H1 (cell line): Measurements from ENCODE around the gene HS1BP3. TPM values are rescaled to one million over a fixed set of nuclear protein-coding genes. Genes with fewer than 3 reads are reported as not detected.

Experiments used
- CTBP2 ChIP-seq: IDR thresholded peaks from 2 replicates; pipeline ENCODE4 v1.7.0; 2011; ENCODE audit warnings: borderline replicate concordance, mild to moderate bottlenecking, moderate library complexity, mixed read lengths, low read length; ENCODE audit not compliant: insufficient read depth, insufficient read length
- JUN ChIP-seq: IDR thresholded peaks from 2 replicates; pipeline ENCODE4 v1.6.1; 2011; ENCODE audit warnings: low read depth, mild to moderate bottlenecking, improper control_type of control experiment, low read length
- NANOG ChIP-seq: IDR thresholded peaks from 2 replicates; pipeline ENCODE4 v1.6.1; 2011; ENCODE audit warnings: low read length, low read depth, mild to moderate bottlenecking, inconsistent platforms; ENCODE audit not compliant: insufficient read depth, poor library complexity, severe bottlenecking
- POU5F1 ChIP-seq: IDR thresholded peaks from 2 replicates; pipeline ENCODE4 v1.6.1; 2011; ENCODE audit warnings: low read depth, mild to moderate bottlenecking, low read length, moderate library complexity
- SIX5 ChIP-seq: IDR thresholded peaks from 2 replicates; pipeline ENCODE4 v1.6.1; 2011; ENCODE audit warnings: mild to moderate bottlenecking, low read depth, low read length
- SP1 ChIP-seq: IDR thresholded peaks from 2 replicates; pipeline ENCODE4 v1.6.1; 2011; ENCODE audit warnings: low read depth, low read length
- polyA plus RNA-seq, 7 experiments: library from polyadenylated mRNA; depleted of rRNA in 3 of 7; stranded (reverse) in 5 of 7; unstranded in 2 of 7; fragments of >200 nt in 5 of 7; fragments of 200-250 nt in 2 of 7; gene quantifications; 1 replicate in 5 of 7; 2 replicates in 1 of 7; 4 replicates in 1 of 7; pipeline versions ENCODE4 v1.2.1 to v1.2.3, GENCODE V29; 2011 to 2013; ENCODE audit warnings: missing spikeins in 2 of 7, mixed read lengths in 2 of 7
- total RNA-seq: library from RNA; stranded (reverse); fragmentation: NEBNext Ultra II Directional; extraction: Animal tissue kit (Norgen Biotek cat#: 25700); gene quantifications from 2 replicates; pipeline ENCODE4 v1.2.1, GENCODE V29; 2021

Gene HS1BP3
- total and polyA plus RNA-seq, 2 of the 8 experiments (the other 6 are each of a cell fraction or from before 2014, with no cell fraction given): 11.1 to 11.3 TPM

DNA sequence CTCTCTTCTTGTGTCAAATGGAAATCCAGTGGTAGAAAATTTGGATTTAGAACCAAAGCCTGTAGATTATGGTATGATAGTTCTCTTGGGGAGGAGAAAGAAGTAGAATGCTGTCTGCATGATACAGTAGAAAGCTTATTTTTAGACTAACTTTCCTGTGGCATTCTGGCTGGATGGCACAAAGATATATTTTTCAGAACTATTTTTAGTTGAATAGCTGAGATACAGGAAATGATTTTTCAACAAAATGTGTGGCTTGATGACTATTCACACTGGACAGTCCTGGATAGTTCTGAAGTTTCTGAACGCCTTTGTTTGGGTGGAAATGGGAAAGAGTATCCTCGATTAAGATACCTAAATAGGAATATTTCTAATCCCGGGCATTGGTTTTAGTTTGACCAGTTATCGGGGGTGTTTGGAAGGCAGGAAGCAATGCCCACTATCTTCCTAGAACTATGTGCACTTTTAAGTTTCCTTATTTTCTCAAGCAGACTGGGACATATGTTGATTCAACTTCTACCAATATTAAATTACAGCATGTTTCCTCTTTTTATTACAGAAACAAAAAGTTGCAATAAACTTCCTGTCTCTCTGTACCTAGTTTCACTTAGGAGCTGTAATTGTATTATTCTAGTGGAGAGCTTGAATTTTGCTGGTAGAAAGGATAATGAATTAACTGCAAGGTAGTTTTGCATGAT lies 48.2 kb upstream of the HS1BP3 start (continued):
- TF ChIP-seq SP1: no peak
- no peak for TF ChIP-seq CTBP2
- TF ChIP-seq NANOG: no peak
- TF ChIP-seq SIX5: no peak
- no peak for TF ChIP-seq POU5F1
- TF ChIP-seq JUN: no peak
